Ovary (tissue), 3 donors: ENCODE measurements around the gene OSBPL2.

Experiments
- EP300 ChIP-seq: sonication (generic); formaldehyde crosslinking; IDR thresholded peaks from one replicate; pipeline ENCODE4 v1.6.1; 2017; ENCODE audit warnings: antibody characterized with exemption
- TF ChIP-seq, protein P1 (sequence below), 3 donors: fragments of 450-650 bp in 2 of 3; fragments of 200-600 bp in 1 of 3; IDR thresholded peaks; one replicate each; pipeline versions ENCODE4 v1.5.1 to v1.8.0; 2016 to 2022; ENCODE audit warnings: antibody characterized with exemption in 3 of 3, mild to moderate bottlenecking in 1 of 3
- donor health status: DM: no; HTN: no; CAD: no.

- TF ChIP-seq, protein P1, sequence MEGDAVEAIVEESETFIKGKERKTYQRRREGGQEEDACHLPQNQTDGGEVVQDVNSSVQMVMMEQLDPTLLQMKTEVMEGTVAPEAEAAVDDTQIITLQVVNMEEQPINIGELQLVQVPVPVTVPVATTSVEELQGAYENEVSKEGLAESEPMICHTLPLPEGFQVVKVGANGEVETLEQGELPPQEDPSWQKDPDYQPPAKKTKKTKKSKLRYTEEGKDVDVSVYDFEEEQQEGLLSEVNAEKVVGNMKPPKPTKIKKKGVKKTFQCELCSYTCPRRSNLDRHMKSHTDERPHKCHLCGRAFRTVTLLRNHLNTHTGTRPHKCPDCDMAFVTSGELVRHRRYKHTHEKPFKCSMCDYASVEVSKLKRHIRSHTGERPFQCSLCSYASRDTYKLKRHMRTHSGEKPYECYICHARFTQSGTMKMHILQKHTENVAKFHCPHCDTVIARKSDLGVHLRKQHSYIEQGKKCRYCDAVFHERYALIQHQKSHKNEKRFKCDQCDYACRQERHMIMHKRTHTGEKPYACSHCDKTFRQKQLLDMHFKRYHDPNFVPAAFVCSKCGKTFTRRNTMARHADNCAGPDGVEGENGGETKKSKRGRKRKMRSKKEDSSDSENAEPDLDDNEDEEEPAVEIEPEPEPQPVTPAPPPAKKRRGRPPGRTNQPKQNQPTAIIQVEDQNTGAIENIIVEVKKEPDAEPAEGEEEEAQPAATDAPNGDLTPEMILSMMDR (IDR thresholded peaks at IDR 0.05): no peak
- TF ChIP-seq EP300: no peak
Measured at GRCh38 chr20:62193079-62194025, 45.0 kb upstream of the OSBPL2 start.
